GM12874 (cell line): ENCODE data around the gene COL1A1.

Source experiments
- TF ChIP-seq, protein P1 (sequence below): IDR thresholded peaks from 2 replicates; pipeline ENCODE4 v1.5.1; 2011; ENCODE audit warnings: low read depth, mild to moderate bottlenecking, control low read depth, low read length, moderate library complexity; ENCODE audit not compliant: insufficient read depth

The COL1A1 gene

DNA sequence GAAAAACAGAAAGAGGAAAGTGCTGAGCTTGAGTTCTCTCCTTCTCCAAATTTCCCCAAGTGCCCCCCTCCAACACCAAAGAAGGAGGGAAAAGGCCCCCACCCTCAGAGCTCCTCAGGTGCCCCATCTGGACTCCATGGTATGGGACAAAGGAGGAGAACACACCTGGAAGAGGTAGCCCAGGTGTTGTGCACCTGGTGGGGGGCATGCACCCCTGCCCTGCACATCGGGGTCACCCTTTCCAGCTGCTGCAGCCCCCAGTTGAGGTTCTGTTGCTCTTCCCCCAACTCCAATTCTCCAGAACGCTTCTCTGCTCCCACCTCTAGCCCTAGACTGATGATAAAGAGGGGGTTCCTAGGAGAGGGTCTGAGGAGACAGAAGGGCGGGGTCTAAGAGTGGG lies 3.0 kb upstream of the COL1A1 start:
- TF ChIP-seq, protein P1, sequence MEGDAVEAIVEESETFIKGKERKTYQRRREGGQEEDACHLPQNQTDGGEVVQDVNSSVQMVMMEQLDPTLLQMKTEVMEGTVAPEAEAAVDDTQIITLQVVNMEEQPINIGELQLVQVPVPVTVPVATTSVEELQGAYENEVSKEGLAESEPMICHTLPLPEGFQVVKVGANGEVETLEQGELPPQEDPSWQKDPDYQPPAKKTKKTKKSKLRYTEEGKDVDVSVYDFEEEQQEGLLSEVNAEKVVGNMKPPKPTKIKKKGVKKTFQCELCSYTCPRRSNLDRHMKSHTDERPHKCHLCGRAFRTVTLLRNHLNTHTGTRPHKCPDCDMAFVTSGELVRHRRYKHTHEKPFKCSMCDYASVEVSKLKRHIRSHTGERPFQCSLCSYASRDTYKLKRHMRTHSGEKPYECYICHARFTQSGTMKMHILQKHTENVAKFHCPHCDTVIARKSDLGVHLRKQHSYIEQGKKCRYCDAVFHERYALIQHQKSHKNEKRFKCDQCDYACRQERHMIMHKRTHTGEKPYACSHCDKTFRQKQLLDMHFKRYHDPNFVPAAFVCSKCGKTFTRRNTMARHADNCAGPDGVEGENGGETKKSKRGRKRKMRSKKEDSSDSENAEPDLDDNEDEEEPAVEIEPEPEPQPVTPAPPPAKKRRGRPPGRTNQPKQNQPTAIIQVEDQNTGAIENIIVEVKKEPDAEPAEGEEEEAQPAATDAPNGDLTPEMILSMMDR: no peak

GRCh38 chr17:50203604-50204345 lies 2.3 kb upstream of the COL1A1 start:
- TF ChIP-seq, protein P1: no peak

DNA sequence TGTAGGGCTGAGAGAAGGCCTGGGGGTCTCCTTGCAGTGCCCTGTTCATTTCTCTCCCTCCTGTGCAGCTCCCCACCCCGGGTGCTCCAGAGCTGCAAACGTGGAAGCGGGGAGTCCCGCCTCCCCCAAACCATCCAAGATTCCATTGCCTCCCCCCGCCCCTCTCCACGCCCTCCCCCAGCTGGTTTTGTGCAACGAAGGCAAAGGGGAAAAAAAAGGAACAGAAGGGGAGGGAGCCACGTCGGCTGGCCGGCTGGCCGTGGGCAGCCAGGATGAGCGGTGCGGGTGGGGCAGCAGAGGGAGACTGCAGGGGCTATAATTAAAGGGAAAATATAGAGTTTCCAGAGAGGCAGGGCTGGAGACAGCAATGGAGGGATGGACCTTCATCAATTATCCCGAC lies 1.7 kb upstream of the COL1A1 start:
- TF ChIP-seq, protein P1: no peak

DNA sequence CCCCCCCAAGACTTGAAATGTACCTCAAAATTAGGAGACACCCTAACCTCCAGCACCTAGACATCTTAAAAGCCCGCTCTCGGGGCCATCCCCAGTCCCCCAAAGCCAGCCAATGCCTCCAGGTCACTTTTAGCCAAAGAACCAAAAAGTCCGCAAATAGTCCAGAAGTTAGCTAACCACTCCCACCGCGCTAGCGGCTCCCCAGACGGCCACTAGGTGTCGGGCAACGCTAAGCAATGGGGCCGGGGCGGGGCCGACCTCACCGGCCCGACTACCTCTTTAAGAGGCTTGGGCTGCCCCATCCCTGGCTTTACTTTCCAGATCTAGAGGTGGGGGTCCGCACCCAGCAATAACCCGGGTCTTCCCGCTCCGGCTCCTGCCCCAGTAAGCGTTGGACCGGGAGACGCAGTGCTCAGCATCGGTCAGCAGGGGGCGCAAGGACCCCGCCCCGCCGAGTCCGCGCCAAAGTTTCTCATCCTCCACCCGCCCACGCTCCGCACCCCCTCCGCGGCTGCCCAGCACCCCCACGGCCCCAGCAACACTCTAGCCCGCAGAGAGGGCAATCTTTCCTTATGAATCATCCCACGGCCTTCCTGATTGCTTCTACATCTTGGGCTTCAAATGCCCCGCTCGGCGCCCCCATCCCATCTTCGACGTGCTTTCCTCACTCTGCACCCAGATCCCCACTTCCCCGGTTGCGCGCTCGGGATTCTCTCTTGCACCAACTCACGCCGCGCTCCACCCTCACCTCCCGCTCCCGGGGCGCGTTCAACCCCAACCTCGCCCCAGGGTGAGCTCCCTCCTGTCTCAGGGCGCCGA lies 765 bp downstream of the COL1A1 start:
- TF ChIP-seq, protein P1: peak; percentile 94

DNA sequence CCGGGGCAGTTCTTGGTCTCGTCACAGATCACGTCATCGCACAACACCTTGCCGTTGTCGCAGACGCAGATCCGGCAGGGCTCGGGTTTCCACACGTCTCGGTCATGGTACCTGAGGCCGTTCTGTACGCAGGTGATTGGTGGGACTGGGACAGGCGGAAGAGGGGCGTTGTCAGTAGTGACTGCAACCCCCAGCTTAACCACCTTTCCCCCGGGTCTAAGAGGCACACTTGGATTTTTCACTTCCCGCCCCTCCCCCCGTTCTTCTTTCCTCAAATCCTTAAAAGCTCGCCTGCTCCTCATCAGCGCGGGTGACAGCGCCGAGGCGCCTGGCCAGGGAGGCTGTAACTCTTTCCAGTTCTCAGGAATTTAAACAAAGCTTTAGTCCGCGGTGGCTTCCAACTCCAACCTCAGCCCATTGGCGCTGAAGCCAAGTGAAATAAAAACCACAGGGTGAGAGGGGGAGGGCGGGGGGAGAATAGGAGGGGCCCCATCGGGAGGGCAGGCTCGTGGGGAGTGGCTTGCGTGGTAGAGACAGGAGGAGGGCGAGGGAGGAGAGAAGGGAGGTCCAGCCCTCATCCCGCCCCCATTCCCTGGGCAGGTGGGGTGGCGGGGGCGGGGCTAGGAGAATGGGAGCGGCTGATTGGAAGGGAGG lies 1.5 kb downstream of the COL1A1 start:
- TF ChIP-seq, protein P1: no peak

- TF ChIP-seq, protein P1: no peak
These were observed 2.1 kb downstream of the COL1A1 start for GRCh38 chr17:50199211-50199802.
